Breast epithelium (tissue), 3 donors: ENCODE data around the gene FAM32A.

Experiments
- CTCF ChIP-seq, 3 donors: fragments of 450-650 bp; IDR thresholded peaks; one replicate each; pipeline ENCODE4 v1.5.1; 2016 to 2017; ENCODE audit warnings: antibody characterized with exemption in 3 of 3, mild to moderate bottlenecking in 3 of 3, moderate library complexity in 3 of 3
- POLR2A ChIP-seq: fragments of 450-650 bp; IDR thresholded peaks from one replicate; pipeline ENCODE4 v1.6.1; 2016; ENCODE audit warnings: antibody characterized with exemption, mild to moderate bottlenecking, moderate library complexity
- POLR2AphosphoS5 ChIP-seq, 3 donors: sonication (generic); formaldehyde crosslinking; IDR thresholded peaks; one replicate each; pipeline ENCODE4 v1.6.1; 2017; ENCODE audit warnings: antibody characterized with exemption in 3 of 3

GRCh38 chr19:16218851-16219250 is 33.6 kb downstream of the FAM32A start:
- TF ChIP-seq CTCF (IDR thresholded peaks at IDR 0.05): no peak
- no peak for TF ChIP-seq POLR2AphosphoS5 (IDR thresholded peaks at IDR 0.05)
- TF ChIP-seq POLR2A: no peak
